ENCODE results near the gene MPDZ.

DNA sequence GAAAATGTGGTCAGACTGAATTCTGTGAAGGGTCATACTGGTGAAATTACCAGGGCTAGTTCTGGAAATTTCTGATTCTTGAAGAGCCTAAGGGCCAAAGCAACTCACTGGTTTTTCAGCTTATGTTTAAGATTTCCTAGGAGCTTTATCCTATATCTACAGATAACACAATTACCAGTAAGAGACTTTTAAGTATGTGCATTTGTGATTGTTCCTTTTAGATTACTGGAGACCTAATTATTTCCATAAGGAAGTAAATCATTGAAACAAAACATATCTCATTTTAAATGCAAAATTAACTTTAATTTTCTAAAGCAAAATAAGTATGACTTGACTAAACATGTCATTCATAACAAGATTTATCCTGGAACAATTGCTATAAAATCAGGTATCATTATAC is 134.2 kb downstream of the MPDZ start:
- TF ChIP-seq MAZ (IDR thresholded peaks at IDR 0.05; ENCODE audit: borderline replicate concordance, low read depth, low read length) = no peak
- TF ChIP-seq, protein P1, sequence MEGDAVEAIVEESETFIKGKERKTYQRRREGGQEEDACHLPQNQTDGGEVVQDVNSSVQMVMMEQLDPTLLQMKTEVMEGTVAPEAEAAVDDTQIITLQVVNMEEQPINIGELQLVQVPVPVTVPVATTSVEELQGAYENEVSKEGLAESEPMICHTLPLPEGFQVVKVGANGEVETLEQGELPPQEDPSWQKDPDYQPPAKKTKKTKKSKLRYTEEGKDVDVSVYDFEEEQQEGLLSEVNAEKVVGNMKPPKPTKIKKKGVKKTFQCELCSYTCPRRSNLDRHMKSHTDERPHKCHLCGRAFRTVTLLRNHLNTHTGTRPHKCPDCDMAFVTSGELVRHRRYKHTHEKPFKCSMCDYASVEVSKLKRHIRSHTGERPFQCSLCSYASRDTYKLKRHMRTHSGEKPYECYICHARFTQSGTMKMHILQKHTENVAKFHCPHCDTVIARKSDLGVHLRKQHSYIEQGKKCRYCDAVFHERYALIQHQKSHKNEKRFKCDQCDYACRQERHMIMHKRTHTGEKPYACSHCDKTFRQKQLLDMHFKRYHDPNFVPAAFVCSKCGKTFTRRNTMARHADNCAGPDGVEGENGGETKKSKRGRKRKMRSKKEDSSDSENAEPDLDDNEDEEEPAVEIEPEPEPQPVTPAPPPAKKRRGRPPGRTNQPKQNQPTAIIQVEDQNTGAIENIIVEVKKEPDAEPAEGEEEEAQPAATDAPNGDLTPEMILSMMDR (IDR thresholded peaks at IDR 0.05) = no peak
- no peak for TF ChIP-seq CEBPB (IDR thresholded peaks at IDR 0.05)
- TF ChIP-seq KDM1A (IDR thresholded peaks at IDR 0.05; ENCODE audit: low read depth) = no peak
- TF ChIP-seq MAFK (IDR thresholded peaks at IDR 0.05; ENCODE audit: partially characterized antibody) = no peak
- no peak for TF ChIP-seq MYC (IDR thresholded peaks at IDR 0.05; ENCODE audit: borderline replicate concordance, low read length)
- TF ChIP-seq RNF2 (IDR thresholded peaks at IDR 0.05; ENCODE audit: borderline replicate concordance, low read depth) = no peak
- TF ChIP-seq POLR2A (IDR thresholded peaks at IDR 0.05; ENCODE audit: low read length) = no peak
- TF ChIP-seq CHD2 (IDR thresholded peaks at IDR 0.05; ENCODE audit: low read length, partially characterized antibody) = no peak

Measured in A549 (cell line).